Hepatocyte (in vitro differentiated cells): ENCODE results near the gene ARAP3. TPM values are rescaled to one million over a fixed set of nuclear protein-coding genes. Genes with fewer than 3 reads are reported as not detected.

Experiments
- DNase-seq: peaks from one replicate; pipeline ENCODE4 v3.0.0-alpha.2; 2016; ENCODE audit warnings: low spot score
- H2AFZ ChIP-seq: fragments of 200-600 bp; sonication (generic); 2 replicates; pipeline ENCODE4 v1.6.0; 2016; ENCODE audit warnings: antibody characterized with exemption, mild to moderate bottlenecking
- H3K27ac ChIP-seq: fragments of 200-600 bp; sonication (generic); 2 replicates; pipeline ENCODE4 v1.5.1; 2016; ENCODE audit warnings: mild to moderate bottlenecking
- H3K27me3 ChIP-seq: fragments of 200-600 bp; sonication (generic); 2 replicates; pipeline ENCODE4 v1.6.1; 2016
- H3K36me3 ChIP-seq: fragments of 200-600 bp; sonication (generic); replicated peaks from 2 replicates; pipeline ENCODE4 v1.5.1; 2016; ENCODE audit warnings: low read depth; ENCODE audit not compliant: insufficient read depth
- H3K4me1 ChIP-seq: fragments of 200-600 bp; sonication (generic); 2 replicates; pipeline ENCODE4 v1.5.1; 2016; ENCODE audit warnings: mild to moderate bottlenecking, moderate library complexity; ENCODE audit not compliant: insufficient read depth
- H3K4me2 ChIP-seq: fragments of 200-600 bp; sonication (generic); 2 replicates; pipeline ENCODE4 v1.6.0; 2016
- H3K4me3 ChIP-seq: fragments of 200-600 bp; sonication (generic); 2 replicates; pipeline ENCODE4 v1.5.1; 2016; ENCODE audit warnings: mild to moderate bottlenecking
- H3K79me2 ChIP-seq: fragments of 200-600 bp; sonication (generic); 2 replicates; pipeline ENCODE4 v1.6.0; 2017; ENCODE audit warnings: mild to moderate bottlenecking
- H3K9me2 ChIP-seq: fragments of 200-600 bp; sonication (generic); replicated peaks from 2 replicates; pipeline ENCODE4 v1.6.0; 2017; ENCODE audit warnings: mild to moderate bottlenecking; ENCODE audit not compliant: insufficient read depth
- H3K9me3 ChIP-seq: fragments of 200-600 bp; sonication (generic); 2 replicates; pipeline ENCODE4 v1.5.1; 2016; ENCODE audit warnings: low read depth, mild to moderate bottlenecking
- H4K20me1 ChIP-seq: fragments of 200-600 bp; sonication (generic); 2 replicates; pipeline ENCODE4 v1.6.0; 2016; ENCODE audit warnings: mild to moderate bottlenecking; ENCODE audit not compliant: insufficient read depth, poor library complexity, severe bottlenecking
- CTCF ChIP-seq: fragments of 200-600 bp; sonication (generic); IDR thresholded peaks from 2 replicates; pipeline ENCODE4 v1.5.1; 2016; ENCODE audit warnings: antibody characterized with exemption, mild to moderate bottlenecking; ENCODE audit not compliant: poor library complexity
- EZH2 ChIP-seq: fragments of 200-600 bp; sonication (generic); IDR thresholded peaks from 2 replicates; pipeline ENCODE4 v1.6.1; 2016; ENCODE audit warnings: antibody characterized with exemption, mild to moderate bottlenecking, borderline replicate concordance
- EZH2phosphoT487 ChIP-seq: fragments of 200-600 bp; sonication (generic); IDR thresholded peaks from one replicate; pipeline ENCODE4 v1.6.1; 2018; ENCODE audit warnings: antibody characterized with exemption, mild to moderate bottlenecking, low read depth, moderate library complexity; ENCODE audit not compliant: unreplicated experiment, severe bottlenecking
- WGBS: methylation state at CpG from one replicate; pipeline ENCODE4 v1.1.6; 2016; ENCODE audit warnings: low lambda C conversion rate; ENCODE audit errors: missing lambda C conversion rate; 5-methylcytosine and 5-hydroxymethylcytosine counted together
- polyA plus RNA-seq: library from polyadenylated mRNA; unstranded; fragments of >200 nt; fragmentation: Nextera tagmentation; extraction: Ambion mirVana; gene quantifications from 2 replicates; pipeline ENCODE4 v1.2.1, GENCODE V29; 2016
- total RNA-seq: library from RNA; depleted of rRNA; stranded (reverse); fragments of >200 nt; gene quantifications from 2 replicates; pipeline ENCODE4 v1.2.3, GENCODE V29; 2014

The ARAP3 gene
- total and polyA plus RNA-seq, 2 experiments from 2014 or later: 5.1 to 8.6 TPM

GRCh38 chr5:141668601-141669265 lies 13.3 kb downstream of the ARAP3 start:
- H3K27ac ChIP-seq: no peak overlapping the region
- no peaks in the 10 kb centered on the region for H3K79me2 ChIP-seq
- no peak overlapping the region for H3K4me2 ChIP-seq
- WGBS: 89% methylated on average over 8 of the region's 8 CpGs
- no peaks in the 10 kb centered on the region for H3K9me2 ChIP-seq
- no peaks in the 10 kb centered on the region for H3K27me3 ChIP-seq
- TF ChIP-seq CTCF: no peak
- TF ChIP-seq EZH2phosphoT487: no peak
- TF ChIP-seq EZH2: no peak
- H3K9me3 ChIP-seq: no peaks in the 10 kb centered on the region
- no peaks in the 10 kb centered on the region for H3K4me1 ChIP-seq
- H3K36me3 ChIP-seq: no peaks in the 10 kb centered on the region
- H2AFZ ChIP-seq: no peak overlapping the region
- no peak for DNase-seq
- H4K20me1 ChIP-seq: no peaks in the 10 kb centered on the region
- H3K4me3 ChIP-seq: no peak overlapping the region

GRCh38 chr5:141665995-141666940 lies 15.8 kb downstream of the ARAP3 start:
- Histone ChIP-seq H3K36me3 (no peaks in the 10 kb centered on the region), H3K4me2 (no peak overlapping the region), H3K9me3 (no peaks in the 10 kb centered on the region), H3K27ac (no peak overlapping the region), H2AFZ (no peak overlapping the region), H3K27me3 (no peaks in the 10 kb centered on the region), H3K9me2 (no peaks in the 10 kb centered on the region), H3K79me2 (no peaks in the 10 kb centered on the region), H4K20me1 (no peaks in the 10 kb centered on the region), H3K4me3 (no peak overlapping the region), H3K4me1 (no peaks in the 10 kb centered on the region)
- DNase-seq: no peak
- WGBS: 95% methylated on average over 17 of the region's 18 CpGs
- TF ChIP-seq CTCF (no peak), EZH2 (no peak), EZH2phosphoT487 (no peak)

GRCh38 chr5:141664733-141665461 lies 17.1 kb downstream of the ARAP3 start:
- Histone ChIP-seq H4K20me1 (no peaks in the 10 kb centered on the region), H3K4me2 (no peak overlapping the region), H3K4me3 (no peak overlapping the region), H2AFZ (no peak overlapping the region), H3K36me3 (no peaks in the 10 kb centered on the region), H3K27me3 (no peaks in the 10 kb centered on the region), H3K27ac (no peak overlapping the region), H3K79me2 (no peaks in the 10 kb centered on the region), H3K9me3 (no peaks in the 10 kb centered on the region), H3K9me2 (no peaks in the 10 kb centered on the region), H3K4me1 (no peaks in the 10 kb centered on the region)
- 47% methylated on average over 12 of the region's 13 CpGs for WGBS
- DNase-seq: peak; percentile 80
- TF ChIP-seq EZH2 (no peak), CTCF (peak; percentile 83)
